Ramos (cell line): ENCODE results near the gene INTS2.
"Not testable (repeated sequence)": the region's sequence is repeated elsewhere in the genome, so short reads cannot be mapped to it uniquely, and the experiment has no call there.

Experiments
- in situ Hi-C: fragments of 300-500 bp; cut with MboI; formaldehyde crosslinking; loops from one replicate; pipeline ENCODE4 v1.14.3; 2022; ENCODE audit warnings: low sequenced_read_pairs; ENCODE audit not compliant: unreplicated experiment

INTS2 gene

DNA sequence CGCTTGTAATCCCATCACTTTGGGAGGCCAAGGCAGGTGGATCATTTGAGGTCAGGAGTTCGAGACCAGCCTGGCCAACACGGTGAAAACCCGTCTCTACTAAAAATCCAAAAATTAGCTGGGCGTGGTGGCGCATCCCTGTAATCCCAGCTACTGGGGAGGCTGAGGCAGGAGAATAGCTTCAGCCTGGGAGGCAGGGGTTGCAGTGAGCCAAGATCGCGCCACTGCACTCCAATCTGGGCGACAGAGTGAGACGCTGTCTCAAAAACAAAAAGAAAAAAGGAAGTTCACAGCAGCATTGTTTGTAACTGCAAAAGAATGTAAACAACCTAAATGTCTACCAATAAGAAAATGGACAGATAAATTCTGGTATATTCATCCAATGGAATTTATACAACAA is 67.4 kb downstream of the INTS2 start:
- in situ Hi-C loops = not testable (repeated sequence)

DNA sequence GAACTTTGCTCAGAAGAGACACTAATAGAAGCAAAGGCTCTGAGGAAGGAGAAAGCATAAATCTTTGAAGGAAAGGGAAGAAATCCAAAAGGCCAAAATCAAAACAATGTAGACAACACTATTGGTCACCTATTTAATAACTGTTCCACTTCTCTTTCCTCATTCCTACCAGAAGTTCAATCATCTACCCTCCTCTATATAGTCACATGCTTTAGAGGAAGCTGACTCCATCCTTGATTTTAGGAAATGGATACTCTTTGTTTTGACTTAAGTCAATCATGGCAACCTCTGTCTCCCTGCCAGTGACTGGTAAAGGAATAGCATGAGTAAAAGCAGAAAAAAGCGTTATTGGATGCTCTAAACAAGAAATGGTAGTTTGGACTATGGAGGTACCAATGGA is 71.7 kb downstream of the INTS2 start:
- in situ Hi-C loops = no loop called here

DNA sequence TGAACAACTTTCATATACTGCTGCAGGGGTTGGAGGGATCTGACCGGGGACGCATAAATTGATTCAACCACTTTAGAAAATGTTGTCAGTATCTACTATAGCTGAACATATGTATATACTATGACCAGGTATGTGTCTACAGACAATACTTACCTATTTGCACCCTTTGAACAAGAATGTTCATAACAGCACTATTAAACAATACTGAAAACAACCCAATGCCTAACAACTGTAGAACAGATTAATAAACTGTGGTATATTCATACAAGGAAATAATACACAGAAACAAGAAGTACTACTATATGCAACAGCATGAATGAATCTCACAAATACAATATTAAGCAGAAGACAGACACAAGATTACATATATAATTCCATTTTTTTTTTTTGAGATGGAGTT is 74.9 kb downstream of the INTS2 start:
- in situ Hi-C loops = no loop called here

DNA sequence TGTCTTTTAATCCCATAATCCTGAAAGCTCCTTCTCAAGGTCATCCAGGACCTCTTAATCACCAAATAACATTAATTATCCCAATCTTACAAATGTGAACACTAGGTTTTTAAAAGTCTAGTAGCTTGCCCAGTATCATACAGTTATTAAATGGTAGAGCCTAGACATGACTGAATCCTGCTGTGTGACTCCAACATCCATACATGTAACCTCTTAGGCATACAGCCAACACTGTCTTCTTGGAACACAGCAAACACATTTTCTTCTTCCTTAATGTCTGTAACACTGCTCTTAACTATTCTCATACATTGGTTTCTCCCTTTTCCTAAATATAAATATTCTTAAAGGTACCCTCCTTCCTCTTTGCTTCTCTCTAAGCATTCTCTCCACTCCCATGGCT is 78.1 kb downstream of the INTS2 start:
- in situ Hi-C loops = loop anchor here (25.0 kb wide), 1 partner anchor 437 kb away; no protein-coding TSS in a partner anchor

- in situ Hi-C loops = loop anchor here (25.0 kb wide), 1 partner anchor 437 kb away; no protein-coding TSS in a partner anchor
These were observed 78.9 kb downstream of the INTS2 start for GRCh38 chr17:61848896-61849295.

DNA sequence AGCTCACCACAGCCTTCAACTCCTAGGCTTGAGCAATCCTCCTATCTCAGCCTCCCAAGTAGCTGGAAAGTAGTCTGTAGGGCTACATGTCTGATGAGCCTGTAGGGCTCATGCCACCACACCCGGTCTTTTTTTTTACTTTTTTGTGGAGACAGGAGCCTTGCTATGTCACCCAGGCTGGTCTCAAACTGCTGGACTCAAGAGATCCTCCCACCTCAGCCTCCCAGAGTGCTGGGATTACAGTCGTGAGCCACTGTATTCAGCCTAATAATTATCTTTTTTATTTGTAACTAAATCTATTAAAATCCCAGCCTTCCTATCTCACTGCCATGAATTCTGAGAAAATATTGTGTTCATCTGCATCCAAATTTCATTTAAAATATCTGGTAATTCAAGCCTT is 79.5 kb downstream of the INTS2 start:
- in situ Hi-C loops = loop anchor here (25.0 kb wide), 1 partner anchor 436 kb away; no protein-coding TSS in a partner anchor

DNA sequence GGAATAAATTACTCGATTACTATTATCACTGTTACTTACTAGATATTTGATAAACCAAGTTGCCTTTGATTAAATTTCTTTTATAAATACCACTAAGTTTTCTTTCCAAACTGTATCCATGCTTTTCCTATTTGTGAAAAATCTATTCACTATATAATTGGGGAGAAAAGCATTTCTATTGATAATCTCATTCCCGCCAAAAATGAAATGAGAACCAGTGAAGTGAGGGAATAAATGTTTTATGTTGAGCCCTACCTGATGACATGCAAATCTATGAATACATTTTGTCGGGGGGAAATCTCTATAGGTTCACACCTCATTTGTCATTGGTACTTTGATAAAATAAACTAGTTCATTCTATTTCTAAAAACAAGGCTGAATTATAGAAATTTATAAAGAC is 80.1 kb downstream of the INTS2 start:
- in situ Hi-C loops = loop anchor here (25.0 kb wide), 1 partner anchor 435 kb away; no protein-coding TSS in a partner anchor

DNA sequence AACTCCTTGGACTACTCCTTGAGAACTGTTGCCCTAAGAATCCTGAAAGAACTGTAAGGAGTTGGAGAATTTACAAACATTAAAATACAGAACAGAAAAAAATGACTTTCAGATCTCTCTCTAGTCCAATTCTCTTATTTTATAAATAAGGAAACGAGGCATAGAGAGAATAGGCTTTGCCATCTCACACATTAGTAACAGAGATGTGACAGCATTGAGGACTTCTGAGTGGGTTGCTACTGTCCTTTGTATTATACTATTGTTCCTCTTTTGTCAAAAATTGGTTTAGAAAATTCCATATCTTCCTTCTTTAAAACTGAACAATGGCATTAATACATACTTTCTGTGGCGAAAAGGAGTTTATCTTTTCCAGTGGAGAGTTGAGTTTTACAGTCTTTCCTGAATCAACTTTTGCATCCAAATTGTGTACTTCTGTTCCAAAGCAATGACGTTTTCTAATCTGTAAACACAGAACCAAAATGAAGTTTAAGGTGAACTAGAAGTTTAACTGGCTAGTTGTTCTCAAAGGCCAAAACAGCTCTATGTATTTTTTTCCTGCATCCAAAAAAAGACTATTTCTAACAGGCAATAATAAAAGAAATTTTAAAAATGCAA is 80.9 kb downstream of the INTS2 start:
- in situ Hi-C loops = loop anchor here (25.0 kb wide), 1 partner anchor 435 kb away; no protein-coding TSS in a partner anchor

DNA sequence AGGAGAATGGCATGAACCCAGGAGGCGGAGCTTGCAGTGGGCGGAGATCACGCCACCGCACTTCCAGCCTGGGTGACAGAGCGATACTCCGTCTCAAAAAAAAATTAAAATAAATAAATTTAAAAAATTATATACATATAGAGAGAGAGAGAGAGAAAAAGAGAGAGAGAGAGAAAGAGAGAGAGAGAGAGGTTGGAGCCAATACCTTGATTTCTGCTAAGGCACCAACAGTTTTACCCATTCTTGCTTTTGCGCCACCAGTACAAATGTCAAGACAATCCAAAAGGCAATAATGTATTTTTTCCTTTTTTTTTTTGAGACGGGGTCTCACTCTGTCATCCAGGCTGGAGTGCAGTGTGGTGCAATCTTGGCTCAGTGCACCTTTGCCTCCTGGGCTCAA is 81.7 kb downstream of the INTS2 start:
- in situ Hi-C loops = loop anchor here (25.0 kb wide), 1 partner anchor 434 kb away; no protein-coding TSS in a partner anchor

DNA sequence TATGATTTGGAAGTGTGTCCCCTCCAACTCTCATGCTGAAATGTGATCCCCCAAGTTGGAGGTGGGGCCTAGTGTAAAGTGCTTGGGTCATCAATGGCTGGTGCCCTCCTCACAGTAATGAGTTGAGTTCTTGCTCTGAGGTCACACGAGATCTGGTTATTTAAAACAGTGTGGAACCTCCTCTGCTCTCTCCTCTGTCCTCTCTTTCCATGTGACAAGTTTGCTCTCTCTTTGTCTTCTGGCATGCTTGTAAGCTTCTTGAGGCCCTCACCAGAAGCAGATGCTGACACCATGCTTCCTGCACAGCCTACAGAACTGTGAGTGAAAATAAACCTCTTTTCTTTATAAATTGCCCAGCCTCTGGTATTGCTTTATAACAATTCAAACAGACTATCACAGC is 84.3 kb downstream of the INTS2 start:
- in situ Hi-C loops = loop anchor here (5.0 to 25.0 kb wide), 2 partner anchors 206 to 431 kb away; no protein-coding TSS in a partner anchor

GRCh38 chr17:61842899-61843298 is 84.9 kb downstream of the INTS2 start:
- in situ Hi-C loops = loop anchor here (5.0 to 25.0 kb wide), 2 partner anchors 206 to 431 kb away; no protein-coding TSS in a partner anchor

- in situ Hi-C loops = loop anchor here (25.0 kb wide), 1 partner anchor 427 kb away; no protein-coding TSS in a partner anchor
These were observed 88.4 kb downstream of the INTS2 start for GRCh38 chr17:61839300-61839786.

- in situ Hi-C loops = loop anchor here (25.0 kb wide), 1 partner anchor 425 kb away; no protein-coding TSS in a partner anchor
These were observed 90.4 kb downstream of the INTS2 start for GRCh38 chr17:61837175-61838051.

DNA sequence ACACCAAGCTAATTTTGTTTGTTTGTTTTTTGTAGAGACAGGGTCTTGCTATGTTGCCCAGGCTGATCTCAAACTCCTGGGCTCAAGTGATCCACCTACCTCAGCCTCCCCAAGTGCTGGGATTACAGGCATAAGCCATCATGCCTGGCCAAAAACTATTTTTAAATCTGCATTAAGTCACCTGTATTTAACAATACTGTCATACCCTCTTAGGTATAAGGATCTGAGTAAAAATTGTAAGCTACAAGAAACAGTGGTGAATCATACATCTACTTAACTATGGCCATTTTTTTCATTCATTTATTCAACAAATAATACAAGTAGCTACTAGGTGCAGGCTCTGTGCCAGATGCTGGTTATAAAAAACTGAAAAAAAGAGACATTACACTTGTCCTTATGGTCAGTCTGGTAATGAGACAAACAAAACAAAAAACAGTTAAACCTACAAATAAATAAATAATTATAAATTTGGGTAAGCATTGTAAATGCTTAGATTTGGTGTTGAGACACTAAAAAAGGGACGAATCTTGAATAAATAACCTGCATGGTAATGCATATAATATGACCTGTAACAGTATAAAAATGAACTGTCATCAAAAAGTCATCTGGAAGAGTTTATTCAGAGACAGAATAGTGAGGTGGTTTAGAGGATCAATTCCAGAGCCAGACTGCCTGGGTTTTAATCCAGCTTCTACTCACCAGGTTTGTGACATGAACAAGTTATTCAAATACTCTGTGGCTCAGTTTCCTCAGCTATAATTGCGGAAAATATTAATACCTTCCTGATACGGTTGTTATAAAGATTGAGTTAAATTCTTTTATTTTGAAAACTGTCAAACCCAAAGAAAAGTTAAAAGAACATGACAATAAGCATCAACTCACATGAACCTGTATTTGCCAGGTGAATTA is 91.3 kb downstream of the INTS2 start:
- in situ Hi-C loops = loop anchor here (25.0 kb wide), 1 partner anchor 424 kb away; no protein-coding TSS in a partner anchor

DNA sequence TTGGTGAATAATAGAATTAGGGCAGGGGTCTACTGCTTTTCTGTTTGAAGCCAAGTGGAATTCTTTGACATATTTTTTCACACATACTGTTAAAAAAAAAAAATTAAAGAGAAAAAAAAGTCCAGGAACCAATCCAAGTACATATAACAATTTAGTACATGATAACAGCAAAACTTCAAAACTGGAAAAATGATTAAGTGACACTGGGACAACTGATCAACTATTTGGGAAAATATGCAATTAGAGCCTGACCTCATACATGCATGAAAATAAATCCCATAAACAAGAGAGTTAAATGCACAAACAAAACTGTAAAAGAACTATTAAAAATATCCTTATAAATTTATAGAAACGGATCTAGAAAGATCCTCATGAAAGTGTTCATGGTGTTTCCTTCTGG is 92.2 kb downstream of the INTS2 start:
- in situ Hi-C loops = loop anchor here (25.0 kb wide), 1 partner anchor 423 kb away; no protein-coding TSS in a partner anchor

DNA sequence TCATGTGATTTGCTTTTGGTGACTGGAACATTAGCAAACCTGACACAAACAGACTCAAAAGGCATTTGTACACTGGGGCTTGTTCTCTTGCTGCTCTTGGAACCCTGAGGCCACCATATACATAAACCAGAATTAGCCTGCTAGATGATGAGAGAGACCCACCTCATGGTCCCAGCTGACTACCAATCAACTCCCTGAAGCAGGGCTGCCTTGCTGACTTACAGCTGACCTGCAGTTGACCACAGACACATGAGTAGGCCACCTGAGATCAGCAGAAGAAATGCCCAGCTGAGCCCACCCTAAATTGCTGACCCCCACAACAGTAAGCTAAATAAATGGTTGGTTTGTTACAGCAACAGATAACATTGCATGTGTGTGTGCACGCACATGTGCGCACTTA is 93.2 kb downstream of the INTS2 start:
- in situ Hi-C loops = loop anchor here (25.0 kb wide), 1 partner anchor 422 kb away; no protein-coding TSS in a partner anchor

DNA sequence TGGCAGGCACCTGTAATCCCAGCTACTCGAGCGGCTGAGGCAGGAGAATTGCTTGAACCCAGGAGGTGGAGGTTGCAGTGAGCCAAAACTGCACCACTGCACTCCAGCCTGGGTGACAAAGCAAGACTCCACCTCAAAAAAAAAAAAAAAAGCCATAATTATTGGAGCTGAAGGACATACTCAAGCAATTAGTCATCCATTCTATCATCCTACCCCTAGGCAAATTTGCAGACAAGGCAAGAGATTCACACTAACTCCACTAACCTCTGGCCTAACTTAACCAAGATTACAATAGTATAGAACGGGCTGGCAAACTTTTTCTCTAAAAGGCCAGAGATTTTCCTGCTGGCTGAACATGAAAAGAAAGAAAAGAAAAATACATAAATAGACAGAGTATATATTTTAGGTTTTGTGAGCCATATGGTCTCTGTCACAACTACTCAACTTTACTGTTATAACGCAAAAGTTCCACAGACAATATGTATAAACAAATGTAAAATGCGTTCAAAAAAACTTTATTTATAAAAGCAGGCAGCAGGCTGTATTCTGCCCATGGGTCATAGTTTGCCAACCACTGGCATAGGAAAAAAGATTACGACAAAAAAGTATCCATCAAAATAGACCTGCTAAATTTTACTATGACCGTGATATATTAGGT is 94.1 kb downstream of the INTS2 start:
- in situ Hi-C loops = loop anchor here (25.0 kb wide), 1 partner anchor 421 kb away; no protein-coding TSS in a partner anchor

- in situ Hi-C loops = loop anchor here (25.0 kb wide), 1 partner anchor 420 kb away; no protein-coding TSS in a partner anchor
These were observed 95.3 kb downstream of the INTS2 start for GRCh38 chr17:61832463-61832862.

DNA sequence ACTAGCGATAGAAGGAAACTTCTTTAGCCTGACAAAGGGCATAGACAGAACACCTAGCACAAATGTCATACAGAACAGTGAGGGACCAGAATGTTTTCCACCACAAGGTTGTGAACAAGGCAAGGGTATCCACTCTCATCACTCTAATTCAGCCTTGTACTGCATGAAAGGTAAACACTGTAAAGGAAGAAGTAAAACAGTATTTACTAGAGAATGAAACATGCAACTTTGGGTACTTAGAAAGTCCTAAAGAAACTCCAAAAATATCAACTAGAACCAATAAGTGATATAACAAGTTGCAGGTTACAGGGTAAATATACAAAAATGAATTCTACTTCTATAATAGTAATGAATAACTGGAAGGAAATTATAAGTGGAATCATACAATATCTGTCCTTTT is 96.7 kb downstream of the INTS2 start:
- in situ Hi-C loops = loop anchor here (25.0 kb wide), 1 partner anchor 419 kb away; no protein-coding TSS in a partner anchor
